Subcutaneous adipose tissue (tissue), 4 donors: ENCODE data around the gene PLVAP. TPM values are rescaled to one million over a fixed set of nuclear protein-coding genes. Genes with fewer than 3 reads are reported as not detected.

Experiments used
- CTCF ChIP-seq: fragments of 450-650 bp; IDR thresholded peaks from one replicate; pipeline ENCODE4 v1.5.1; 2016; ENCODE audit warnings: low read depth, mild to moderate bottlenecking, control low read depth, antibody characterized with exemption, moderate library complexity
- total RNA-seq, 4 donors: library from RNA; depleted of rRNA; stranded (reverse); fragments of >200 nt; gene quantifications; one replicate each; pipeline ENCODE4 v1.1.0, GENCODE V29; 2016

PLVAP gene, protein sequence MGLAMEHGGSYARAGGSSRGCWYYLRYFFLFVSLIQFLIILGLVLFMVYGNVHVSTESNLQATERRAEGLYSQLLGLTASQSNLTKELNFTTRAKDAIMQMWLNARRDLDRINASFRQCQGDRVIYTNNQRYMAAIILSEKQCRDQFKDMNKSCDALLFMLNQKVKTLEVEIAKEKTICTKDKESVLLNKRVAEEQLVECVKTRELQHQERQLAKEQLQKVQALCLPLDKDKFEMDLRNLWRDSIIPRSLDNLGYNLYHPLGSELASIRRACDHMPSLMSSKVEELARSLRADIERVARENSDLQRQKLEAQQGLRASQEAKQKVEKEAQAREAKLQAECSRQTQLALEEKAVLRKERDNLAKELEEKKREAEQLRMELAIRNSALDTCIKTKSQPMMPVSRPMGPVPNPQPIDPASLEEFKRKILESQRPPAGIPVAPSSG
- 100 to 1,000 TPM in 1 of 4 donors, 10 to 100 TPM in 3; 22.6 to 220 (median 82.6) TPM for total RNA-seq

DNA sequence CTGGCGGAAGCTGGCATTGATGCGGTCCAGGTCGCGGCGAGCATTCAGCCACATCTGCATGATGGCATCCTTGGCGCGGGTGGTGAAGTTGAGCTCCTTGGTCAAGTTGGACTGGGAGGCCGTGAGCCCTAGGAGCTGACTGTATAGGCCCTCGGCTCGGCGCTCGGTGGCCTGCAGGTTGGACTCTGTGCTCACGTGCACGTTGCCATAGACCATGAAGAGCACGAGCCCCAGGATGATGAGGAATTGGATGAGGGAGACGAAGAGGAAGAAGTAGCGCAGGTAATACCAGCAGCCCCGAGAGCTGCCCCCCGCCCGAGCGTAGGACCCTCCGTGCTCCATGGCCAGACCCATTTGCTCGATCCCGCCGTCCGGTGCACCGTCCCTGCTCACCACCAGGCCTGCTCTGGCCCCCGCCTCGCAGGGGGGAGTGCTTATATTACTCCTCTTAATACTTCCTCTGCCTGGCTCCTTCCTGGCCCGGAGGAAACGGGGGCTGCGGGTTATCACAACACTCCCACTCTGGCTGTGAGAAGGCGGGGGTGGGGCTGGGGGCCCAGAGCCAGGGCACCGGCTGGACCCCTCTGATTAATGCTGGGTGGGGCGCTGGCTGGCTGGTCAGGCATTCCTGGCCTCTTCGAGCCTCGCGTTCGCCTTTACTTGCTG is at the start of gene PLVAP:
Gene PLVAP, minus strand, starts transcription at position 408 of the 666 bp plus-strand sequence. Its CDS starts 54 bp downstream, at position 354.
- no peak for TF ChIP-seq CTCF

DNA sequence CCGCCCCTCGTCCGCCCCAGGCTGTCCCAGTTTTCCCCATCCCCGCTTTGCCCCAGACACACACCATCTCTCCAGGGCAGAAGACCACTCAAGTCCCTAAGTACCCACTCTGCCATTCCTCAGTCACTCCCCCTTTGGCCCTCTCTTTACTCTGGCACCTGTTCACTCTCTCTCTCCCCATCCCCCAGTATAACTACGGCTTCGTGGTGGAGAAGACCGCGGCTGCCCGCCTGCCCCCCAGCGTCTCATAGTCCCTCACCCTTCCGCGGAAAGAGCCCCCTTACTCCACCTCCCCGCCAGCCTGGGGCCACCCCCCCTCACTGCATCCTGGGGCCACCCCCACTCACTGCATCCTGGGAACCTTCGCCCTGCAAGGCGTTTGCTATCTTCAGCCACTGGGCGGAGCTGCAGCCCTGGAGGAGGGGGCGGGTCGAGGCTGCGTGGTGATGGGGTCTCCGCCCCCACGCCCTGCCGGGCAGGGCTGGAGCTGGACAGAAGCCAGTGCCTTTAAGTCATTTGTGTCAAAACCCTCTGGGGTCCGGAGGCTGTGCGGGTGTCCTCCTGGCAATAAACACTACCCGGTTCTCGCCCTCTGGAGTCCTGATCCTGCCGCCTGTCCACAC is 47.7 kb upstream of the PLVAP start:
- no peak for TF ChIP-seq CTCF

- TF ChIP-seq CTCF: no peak
Measured at GRCh38 chr19:17423429-17424208, 46.5 kb upstream of the PLVAP start.

- no peak for TF ChIP-seq CTCF
Measured at GRCh38 chr19:17421942-17422341, 44.8 kb upstream of the PLVAP start.

GRCh38 chr19:17420475-17420924 is 43.4 kb upstream of the PLVAP start:
- TF ChIP-seq CTCF: no peak

DNA sequence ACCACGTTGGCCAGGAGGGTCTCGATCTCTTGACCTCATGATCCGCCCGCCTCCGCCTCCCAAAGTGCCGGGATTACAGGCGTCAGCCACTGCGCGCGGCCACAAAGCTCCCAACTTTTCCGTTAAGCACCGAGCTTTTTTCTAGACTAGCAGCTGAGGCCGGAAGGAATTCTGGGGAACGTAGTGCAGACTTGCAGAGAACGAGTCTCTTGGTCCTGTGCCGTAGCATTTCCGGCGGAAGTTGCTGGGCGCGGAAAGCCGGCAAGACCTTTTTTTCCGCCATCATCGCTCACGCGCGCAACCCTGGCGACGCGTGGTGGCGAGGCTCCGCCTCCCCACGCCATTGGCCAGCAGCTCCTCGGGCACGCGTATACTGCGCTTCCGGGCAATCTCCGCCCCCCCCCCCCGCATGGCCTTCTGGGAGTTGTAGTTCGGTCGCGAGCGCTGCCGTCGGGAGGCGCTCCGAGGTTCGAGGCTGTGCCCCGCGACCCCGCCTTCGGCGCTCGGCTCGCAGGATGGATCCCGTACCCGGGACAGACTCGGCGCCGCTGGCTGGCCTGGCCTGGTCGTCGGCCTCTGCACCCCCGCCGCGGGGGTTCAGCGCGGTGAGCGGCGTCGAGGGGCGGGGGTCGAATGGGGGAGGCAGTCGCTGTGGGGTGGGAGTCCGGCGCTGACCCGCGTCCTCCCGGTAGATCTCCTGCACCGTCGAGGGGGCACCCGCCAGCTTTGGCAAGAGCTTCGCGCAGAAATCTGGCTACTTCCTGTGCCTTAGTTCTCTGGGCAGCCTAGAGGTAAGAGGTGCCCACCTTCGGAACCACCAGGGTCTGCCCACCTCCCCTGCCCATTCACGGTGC is 42.7 kb upstream of the PLVAP start, which contains the start of gene MVB12A:
Gene MVB12A, plus strand, starts transcription at position 427 of the 854 bp plus-strand sequence. Its CDS starts 89 bp downstream, at position 516.
- no peak for TF ChIP-seq CTCF
